Stimulated activated CD4-positive, alpha-beta T cell treated with anti-CD3 and anti-CD28 coated beads, Interleukin-15, amount 100 ng/mL, for 1 hour (primary cell): ENCODE results near the gene DDX18.

ENCODE experiments used
- DNase-seq, 2 donors: peaks; one replicate each; pipeline ENCODE4 v3.0.0-alpha.2; 2020; ENCODE audit warnings: low read depth in 1 of 2, low spot score in 1 of 2

Gene DDX18

DNA sequence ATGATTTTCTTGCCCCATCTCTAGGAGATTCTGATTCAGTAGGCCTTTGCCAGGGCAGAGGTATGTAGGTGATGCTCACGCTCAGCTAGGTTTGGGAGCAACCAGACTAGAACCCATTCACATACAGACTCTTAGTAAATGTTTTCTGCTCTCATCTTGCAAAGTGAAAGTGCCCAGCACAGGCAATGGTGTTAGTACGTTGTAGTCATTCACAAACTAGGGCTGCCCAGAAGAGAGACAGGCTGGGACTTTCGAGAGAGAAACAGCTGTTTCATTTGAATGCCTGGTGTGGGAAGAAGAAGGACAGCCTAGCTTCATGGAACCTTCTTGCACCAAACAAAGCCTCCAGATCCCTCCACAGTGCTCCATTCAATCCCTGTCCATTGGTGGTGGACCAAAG, 19.4 kb downstream of the DDX18 start:
- DNase-seq = no peak

DNA sequence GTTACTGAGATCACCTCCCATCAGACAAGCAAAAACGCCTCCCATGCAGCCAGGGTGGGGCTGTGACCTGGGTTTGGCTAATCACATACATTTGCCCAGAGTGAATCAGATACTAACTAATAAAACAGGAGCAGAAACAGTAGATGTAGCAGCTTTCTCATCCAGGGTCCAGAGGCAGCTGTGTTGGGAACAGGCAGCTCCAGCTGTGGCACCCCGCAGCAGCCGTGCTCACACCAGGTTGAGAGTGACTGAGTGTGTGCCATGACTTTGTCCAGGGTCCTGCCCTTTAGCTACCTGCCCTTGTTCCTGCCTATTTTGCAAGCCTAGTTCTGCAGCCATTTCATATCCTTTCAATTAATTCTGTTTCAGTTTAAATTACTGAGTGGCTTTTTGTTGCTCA, 20.5 kb downstream of the DDX18 start:
- DNase-seq = no peak

DNA sequence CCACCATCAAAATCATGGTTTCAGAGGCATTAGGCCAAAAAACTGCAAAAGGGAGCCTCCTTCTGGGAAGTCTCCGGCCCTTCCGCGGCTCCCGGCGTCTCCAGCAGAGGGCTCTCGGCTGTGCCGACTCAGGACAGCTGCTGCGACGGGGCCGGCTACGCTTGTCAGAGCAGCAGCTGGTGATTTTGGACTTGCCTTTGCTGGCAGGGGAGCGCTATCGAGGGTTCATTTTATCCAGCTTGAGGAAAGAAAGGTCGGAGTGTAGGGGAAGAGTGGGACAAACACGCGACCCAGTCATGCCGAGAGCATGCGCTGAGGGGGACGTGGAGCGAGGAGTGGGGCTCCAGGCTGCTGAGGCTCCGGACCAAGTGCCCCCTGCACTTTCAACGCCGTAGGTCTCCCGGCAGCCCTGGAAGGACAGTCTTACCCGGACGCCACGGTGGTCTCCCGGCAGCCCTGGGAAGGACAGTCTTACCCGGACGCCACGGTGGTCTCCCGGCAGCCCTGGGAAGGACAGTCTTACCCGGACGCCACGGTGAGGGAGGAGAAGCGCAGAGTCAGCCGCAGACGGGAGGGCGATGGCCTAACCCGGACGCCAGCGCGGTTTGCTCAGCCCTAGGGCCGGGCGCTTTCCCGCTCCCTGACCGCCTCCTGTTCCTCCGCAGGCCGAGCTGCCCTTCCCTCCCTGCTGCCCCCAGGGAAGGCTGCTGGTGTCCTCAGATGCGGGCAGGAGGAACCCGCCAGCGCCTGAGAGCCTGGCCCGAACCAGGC, 21.7 kb downstream of the DDX18 start:
- peak in 1 of 2 donors; percentile 35 for DNase-seq

DNA sequence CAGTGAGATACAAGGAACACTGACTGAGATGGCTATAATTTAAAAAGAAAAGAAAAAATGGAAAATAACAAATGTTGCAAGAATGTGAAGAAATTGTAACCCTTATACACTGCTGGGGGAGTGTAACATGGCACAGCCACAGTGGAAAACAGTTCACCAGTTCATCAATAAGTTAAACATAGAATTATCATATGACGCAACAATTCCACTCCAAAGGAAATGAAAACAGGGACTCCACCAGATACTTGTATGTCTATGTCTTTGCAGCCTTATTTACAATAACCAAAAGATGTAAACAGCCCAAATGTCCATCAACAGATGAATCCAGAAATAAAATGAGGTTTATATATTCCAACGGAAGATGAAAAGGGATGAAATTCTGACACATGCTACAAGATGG, 30.8 kb downstream of the DDX18 start:
- no peak for DNase-seq

DNA sequence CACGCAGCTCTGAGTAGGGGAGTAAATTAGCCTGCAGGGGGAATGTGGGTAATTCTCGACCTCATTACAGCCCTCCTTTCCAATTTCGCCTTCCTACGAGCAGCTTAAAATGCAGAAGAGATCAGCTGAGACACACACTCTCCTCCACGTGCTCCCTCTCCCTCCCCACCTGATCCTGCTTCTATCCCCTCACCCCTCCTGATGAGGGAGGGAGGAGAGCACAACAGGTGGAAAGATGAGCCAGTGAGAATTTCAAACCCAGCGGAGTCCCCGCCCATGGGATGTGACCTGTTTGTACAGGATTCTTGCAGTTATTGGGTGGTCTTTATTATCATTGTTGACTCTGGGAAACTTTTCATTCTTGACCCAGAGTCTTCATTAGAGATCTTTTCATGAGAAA, 35.5 kb downstream of the DDX18 start:
- no peak for DNase-seq

DNA sequence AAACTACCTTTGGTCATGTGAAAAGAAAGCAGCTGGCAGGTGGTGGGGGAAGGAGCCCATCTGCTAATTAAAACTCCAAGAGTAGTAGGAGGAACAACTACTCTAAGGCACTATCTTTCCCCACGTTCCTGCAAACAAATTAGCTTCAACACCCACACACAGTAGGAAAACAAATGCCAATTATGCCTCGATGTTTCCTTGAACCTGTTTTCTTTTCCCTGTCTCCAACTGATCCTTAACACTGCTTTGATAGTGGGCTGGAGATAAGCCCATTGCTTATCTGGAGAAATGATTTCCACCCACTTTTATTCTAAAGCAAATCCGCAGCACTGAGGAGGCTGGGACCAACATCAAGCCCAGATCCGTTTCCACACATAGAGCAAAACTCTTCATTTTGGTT, 36.0 kb downstream of the DDX18 start:
- no peak for DNase-seq

DNA sequence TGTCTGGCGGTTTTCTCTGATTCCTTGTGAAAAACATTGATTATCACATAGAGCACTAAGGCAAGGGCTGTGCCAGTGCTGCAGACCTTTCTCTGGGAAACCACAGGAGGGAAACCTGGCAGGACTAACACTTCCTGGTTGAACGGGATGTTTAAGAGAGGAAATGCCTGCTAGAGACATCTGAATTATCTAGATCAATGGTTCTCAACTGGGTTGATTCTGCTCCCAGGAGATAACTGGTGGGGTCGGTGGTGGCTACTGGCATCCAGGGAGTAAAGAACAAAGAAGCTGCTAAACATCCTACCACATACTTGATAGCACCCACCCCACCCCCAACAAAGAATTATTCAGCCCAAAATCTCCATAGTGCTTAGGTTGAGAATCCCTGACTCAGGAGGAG, 37.5 kb downstream of the DDX18 start:
- DNase-seq = no peak

DNA sequence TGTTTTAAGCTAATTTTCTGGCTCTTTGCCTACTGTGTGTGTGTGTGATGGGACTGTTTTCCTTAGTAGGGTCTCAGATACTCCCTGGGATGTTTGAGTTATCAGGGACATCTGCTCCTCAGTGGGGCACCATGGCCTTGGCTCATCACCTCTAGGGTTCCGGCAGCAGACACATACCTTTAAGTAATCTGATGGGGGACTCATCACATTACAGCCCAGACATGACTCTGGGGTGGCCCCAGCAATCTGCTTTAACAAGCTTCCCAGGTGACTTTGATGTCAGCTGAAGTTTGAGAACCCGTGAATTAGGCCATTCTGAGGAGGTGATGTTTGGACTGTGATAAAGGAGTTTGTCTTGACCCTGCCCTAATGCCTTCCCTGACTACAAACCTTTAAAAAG, 38.8 kb downstream of the DDX18 start:
- no peak for DNase-seq

DNA sequence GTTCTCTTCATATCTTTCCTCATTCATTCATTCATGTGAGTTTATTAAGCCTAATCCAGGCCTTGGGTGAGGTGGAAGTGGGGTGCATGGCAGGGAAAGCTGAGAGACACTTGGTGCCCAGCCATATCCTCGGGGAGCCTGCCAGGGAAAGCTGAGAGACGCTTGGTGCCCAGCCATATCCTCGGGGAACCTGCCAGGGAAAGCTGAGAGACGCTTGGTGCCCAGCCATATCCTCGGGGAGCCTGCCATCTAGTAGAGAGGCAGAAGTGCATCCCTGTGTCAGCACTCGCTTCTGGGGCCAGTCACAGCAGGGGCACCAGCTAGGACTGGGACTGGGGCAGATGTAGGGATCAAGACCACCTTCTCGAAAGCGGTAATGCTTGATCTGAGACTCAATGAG, 39.4 kb downstream of the DDX18 start:
- DNase-seq = no peak

DNA sequence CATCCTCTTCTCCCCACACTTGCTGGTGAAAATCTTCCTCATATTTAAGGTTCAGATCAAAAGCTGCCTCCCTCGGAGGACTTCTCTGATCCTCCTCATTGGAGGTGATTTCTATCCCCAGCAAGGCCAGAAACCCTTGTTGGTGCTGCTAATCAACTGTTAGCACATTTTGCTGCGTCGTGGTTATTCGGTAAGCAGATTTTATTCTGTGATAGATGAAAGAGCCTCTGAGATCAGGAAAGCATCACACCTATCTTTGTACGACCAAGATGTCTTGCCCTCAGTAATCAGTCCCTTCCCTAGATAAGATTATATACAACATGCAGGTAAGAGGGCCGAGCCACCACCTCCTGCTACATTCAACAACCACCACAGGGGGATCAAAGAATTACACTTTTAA, 40.1 kb downstream of the DDX18 start:
- DNase-seq = no peak

DNA sequence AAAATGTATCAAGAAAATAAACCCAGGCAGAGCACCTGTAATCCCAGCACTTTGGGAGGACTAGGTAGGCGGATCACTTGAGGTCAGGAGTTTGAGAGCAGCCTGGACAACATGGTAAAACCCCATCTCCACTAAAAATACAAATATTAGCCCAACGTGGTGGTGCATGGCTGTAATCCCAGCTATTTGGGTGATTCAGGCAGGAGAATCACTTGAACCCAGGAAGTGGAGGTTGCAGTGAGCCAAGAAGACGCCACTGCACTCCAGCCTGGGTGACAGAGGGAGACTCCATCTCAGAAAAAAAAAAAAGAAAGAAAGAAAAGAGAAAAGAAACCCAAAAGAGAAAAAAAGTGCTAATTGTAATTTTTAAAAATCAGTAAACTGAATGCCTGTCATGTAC, 41.4 kb downstream of the DDX18 start:
- no peak for DNase-seq

DNA sequence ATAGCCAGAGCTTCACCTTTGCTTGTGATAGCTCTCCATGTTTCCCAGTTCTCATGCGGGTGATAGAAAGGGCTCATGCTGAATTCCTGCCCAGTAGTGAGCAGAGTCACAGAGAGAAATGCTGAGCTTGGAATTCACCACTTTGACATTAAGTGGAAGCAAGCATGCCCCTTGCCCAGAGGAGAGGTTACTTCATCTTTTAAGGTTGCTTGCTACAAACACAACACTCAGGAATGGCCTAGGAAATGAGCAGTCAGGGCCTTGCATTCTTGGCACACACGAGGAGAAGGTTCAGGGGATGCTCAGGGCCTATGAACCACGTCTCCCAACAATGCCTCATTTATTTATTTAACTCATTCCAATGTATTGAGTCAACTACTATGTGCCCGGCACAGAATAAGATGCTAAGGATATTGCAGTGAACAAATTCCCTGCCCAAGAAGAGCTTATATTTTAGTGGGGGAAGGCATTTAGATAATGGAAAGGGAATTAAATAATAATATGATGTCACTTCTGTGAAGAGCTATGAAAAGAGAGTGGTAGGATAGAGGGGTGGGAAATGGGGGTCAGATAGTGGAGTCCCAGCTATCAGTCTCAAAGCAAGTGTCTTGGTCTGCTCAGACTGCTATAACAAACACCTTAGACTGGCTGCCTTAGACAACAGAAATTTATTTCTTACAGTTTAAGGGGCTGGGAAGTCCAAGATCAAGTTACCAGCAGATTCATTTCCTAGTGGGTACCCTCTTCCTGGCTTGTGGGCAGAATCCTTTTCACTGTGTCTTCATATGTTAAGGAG, 42.1 kb downstream of the DDX18 start:
- no peak for DNase-seq

DNA sequence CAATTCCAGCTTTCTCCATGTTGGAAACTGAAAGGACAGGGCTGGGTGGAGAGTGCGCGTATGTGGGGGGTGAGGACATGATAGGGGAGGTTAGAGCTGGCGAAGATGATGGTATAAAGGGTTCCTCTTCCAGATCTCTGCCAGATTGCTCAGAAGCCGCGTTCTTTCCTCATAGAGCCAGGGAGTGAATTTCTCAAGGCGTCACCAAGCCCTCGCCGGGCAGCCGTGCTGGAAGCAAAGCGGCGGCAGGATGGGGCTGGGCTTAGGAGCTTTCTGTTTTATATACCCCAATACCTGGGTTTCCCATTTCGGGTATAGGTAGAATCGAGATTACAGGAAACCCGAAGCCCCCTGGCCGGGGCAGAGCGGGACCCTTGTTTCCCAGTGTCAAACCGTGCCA, 43.8 kb downstream of the DDX18 start:
- no peak for DNase-seq

DNA sequence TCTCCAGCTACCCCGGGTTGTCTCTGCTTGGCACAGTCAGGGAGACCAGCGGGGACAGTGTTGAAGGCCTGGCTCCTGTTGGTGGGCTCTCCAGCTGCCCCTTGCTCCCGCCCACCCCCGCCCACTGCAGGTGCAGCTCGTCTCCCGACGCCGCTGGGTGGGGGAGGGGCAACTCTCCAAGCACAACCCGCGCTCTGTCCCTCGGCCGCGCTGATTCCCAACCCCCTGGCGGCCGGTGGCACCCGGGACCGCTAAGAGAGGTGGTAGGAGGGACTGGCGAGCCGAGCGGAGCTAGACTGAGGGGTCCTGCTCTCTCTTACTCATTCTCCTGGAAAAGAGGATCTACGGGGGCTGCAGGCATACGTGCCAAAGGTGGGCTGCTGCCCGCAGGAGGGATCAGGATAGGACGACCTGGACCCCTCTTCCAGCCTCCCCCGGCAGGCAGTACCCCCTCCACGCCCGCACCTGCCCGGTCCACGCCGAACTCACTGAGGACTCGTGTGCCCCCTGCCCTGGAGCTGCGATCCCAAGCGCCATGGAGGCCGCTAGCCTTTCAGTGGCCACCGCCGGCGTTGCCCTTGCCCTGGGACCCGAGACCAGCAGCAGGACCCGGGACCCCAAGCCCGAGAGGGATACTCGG, 44.5 kb downstream of the DDX18 start:
- DNase-seq = no peak

DNA sequence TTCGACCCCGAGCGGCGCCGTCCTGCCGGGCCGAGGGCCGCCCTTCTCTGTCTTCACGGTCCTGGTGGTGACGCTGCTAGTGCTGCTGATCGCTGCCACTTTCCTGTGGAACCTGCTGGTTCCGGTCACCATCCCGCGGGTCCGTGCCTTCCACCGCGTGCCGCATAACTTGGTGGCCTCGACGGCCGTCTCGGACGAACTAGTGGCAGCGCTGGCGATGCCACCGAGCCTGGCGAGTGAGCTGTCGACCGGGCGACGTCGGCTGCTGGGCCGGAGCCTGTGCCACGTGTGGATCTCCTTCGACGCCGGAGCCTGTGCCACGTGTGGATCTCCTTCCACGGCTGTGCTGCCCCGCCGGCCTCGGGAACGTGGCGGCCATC, 45.0 kb downstream of the DDX18 start:
- DNase-seq = no peak

DNA sequence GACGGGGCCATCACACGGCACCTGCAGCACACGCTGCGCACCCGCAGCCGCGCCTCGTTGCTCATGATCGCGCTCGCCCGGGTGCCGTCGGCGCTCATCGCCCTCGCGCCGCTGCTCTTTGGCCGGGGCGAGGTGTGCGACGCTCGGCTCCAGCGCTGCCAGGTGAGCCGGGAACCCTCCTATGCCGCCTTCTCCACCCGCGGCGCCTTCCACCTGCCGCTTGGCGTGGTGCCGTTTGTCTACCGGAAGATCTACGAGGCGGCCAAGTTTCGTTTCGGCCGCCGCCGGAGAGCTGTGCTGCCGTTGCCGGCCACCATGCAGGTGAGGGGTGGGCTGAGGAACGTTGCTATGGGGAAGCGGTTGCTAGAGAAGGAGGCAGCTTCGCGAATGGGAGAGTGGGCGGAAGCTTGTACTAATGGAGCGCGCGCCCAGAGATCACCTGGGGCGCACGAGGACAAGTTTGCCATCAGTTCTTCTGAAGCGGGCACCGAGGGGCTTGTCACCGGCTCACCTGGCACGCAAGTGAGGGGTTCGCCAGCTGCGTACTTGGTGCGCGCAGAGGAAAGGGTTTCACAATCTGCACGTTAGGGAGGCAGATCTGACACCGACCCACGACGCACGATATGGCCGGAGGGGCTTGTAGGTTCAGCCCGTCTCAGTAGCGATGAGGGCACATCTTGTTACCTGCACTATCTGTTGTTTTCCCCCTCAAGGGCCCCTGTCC, 45.6 kb downstream of the DDX18 start:
- DNase-seq = no peak

DNA sequence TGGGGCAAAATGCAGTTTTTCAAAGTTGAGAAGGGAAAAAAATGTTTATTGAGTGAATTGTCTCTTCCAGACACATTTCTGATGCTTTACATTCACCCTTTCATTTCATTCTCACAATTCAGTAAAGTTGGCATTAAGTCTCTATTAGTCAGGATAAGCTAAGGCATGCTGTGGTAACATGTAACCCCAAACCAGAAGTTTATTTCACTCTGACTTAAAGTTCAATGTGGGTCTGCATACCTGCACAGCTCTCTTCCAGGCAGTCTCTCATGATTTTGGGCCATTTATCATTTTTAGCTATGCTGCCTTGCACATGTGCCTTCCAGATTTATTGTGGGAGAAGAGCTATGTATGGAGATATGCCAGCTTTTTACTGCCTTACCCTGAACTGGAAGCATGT, 48.0 kb downstream of the DDX18 start:
- no peak for DNase-seq

DNA sequence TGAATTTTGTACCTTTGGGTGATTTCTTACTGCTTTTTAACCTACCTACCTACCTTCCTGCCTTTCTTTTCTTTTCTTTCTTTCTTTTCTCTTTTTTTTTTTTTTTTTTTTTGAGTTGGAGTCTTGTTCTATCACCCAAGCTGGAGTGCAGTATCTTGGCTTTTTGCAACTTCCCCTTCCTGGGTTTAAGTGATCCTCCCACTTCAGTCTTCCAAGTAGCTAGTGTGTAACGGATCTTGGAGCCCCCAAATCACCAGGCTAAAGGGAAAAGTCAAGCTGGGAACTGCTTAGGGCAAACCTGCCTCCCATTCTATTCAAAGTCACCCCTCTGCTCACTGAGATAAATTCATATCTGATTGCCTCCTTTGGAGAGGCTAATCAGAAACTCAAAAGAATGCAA, 61.3 kb downstream of the DDX18 start:
- no peak for DNase-seq

DNA sequence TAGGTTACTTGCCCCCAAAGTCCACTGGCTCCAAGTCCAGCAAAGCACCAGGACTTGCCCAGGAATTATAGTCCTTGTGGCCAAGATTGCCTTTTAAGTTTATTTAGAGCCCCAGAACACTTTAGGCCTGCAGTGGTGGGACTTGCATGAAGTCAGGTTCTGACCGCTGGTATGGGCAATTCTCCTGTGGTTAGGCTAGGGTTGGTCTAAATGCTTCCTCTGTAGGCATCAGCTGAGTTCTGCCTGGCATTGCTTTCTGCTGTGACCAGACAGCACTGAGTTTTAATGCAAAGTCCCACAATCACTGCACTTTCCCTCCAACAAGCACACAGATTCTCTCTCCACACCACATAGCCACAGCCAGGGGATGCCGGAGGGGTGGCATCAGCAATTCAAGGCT, 64.5 kb downstream of the DDX18 start:
- no peak for DNase-seq
